H1 (cell line): ENCODE results near the gene PHACTR1. TPM values are rescaled to one million over a fixed set of nuclear protein-coding genes. Genes with fewer than 3 reads are reported as not detected.

Experiments
- CTCF ChIA-PET: fragments of 300-600 bp; sonication (Branson Sonifier 250); formaldehyde crosslinking; loops from one replicate; lab custom pipeline; 2021; ENCODE audit not compliant: partially characterized antibody; lab: Charles Lee
- POLR2A ChIA-PET: fragments of 300-600 bp; sonication (Branson Sonifier 250); formaldehyde crosslinking; loops from one replicate; lab custom pipeline; 2021; ENCODE audit warnings: inconsistent platforms; ENCODE audit not compliant: partially characterized antibody; lab: Charles Lee
- DNase-seq, 2 experiments: peaks; one replicate each; pipeline versions ENCODE4 v3.0.0 to v3.0.0-alpha.2; 2010 to 2022; ENCODE audit warnings: low spot score in 2 of 2, low read depth in 1 of 2, mixed read lengths in 1 of 2
- FAIRE-seq: peaks from 2 replicates; lab custom pipeline; 2011; peaks lifted over from hg19 to GRCh38; lab: Jason Lieb, UNC
- H2AFZ ChIP-seq: 2 replicates; pipeline ENCODE4 v1.8.1; 2012; ENCODE audit warnings: low read length, inconsistent platforms
- H2AK5ac ChIP-seq: 2 replicates; pipeline ENCODE4 v1.6.1; 2013; ENCODE audit warnings: low read depth, low read length
- H2BK120ac ChIP-seq: replicated peaks from 2 replicates; pipeline ENCODE3; 2013; ENCODE audit warnings: low read depth, low read length, inconsistent platforms
- H2BK12ac ChIP-seq: 2 replicates; pipeline ENCODE4 v1.6.1; 2013; ENCODE audit warnings: low read depth, low read length
- H2BK15ac ChIP-seq: 2 replicates; pipeline ENCODE4 v1.6.1; 2013; ENCODE audit warnings: low read length
- H2BK20ac ChIP-seq: 2 replicates; pipeline ENCODE4 v1.6.1; 2013; ENCODE audit warnings: low read length
- H2BK5ac ChIP-seq: 2 replicates; pipeline ENCODE4 v1.6.1; 2013; ENCODE audit warnings: low read depth, low read length
- H3K14ac ChIP-seq: 2 replicates; pipeline ENCODE4 v1.6.1; 2013; ENCODE audit warnings: inconsistent platforms; ENCODE audit not compliant: insufficient read length
- H3K18ac ChIP-seq: 2 replicates; pipeline ENCODE4 v1.6.1; 2013; ENCODE audit warnings: low read length; ENCODE audit errors: extremely low read depth
- H3K23ac ChIP-seq: 2 replicates; pipeline ENCODE4 v1.6.1; 2013; ENCODE audit warnings: inconsistent platforms; ENCODE audit not compliant: insufficient read length
- H3K23me2 ChIP-seq: 2 replicates; pipeline ENCODE4 v1.6.1; 2013; ENCODE audit warnings: low read depth, low read length
- H3K27ac ChIP-seq: 2 replicates; pipeline ENCODE4 v1.6.1; 2011; ENCODE audit warnings: low read depth, low read length, inconsistent platforms
- H3K27me3 ChIP-seq, 4 experiments: replicated peaks in 1 of 4; 1 replicate in 1 of 4; 2 replicates in 3 of 4; pipeline versions ENCODE4 v1.6.1 to v1.8.1; 2011 to 2013; ENCODE audit warnings: low read length in 3 of 4, mild to moderate bottlenecking in 3 of 4, inconsistent platforms in 2 of 4, mixed read lengths in 2 of 4, moderate library complexity in 1 of 4; ENCODE audit not compliant: control insufficient read depth in 3 of 4, insufficient read depth in 3 of 4; ENCODE audit errors: extremely low read depth in 1 of 4
- H3K36me3 ChIP-seq, 4 experiments: 2 replicates each; pipeline versions ENCODE4 v1.6.1 to v1.8.1; 2011 to 2013; ENCODE audit warnings: mild to moderate bottlenecking in 4 of 4, low read length in 3 of 4, moderate library complexity in 2 of 4, control low read depth in 1 of 4, inconsistent platforms in 1 of 4; ENCODE audit not compliant: insufficient read depth in 4 of 4, control insufficient read depth in 2 of 4
- H3K4ac ChIP-seq: replicated peaks from 2 replicates; pipeline ENCODE3; 2013; ENCODE audit warnings: low read length, low read depth, mixed read lengths, inconsistent platforms; ENCODE audit not compliant: insufficient read length
- H3K4me1 ChIP-seq, 4 experiments: replicated peaks in 1 of 4; 1 replicate in 1 of 4; 2 replicates in 3 of 4; pipeline versions ENCODE4 v1.6.1 to v1.8.1; 2011 to 2013; ENCODE audit warnings: low read length in 3 of 4, inconsistent platforms in 2 of 4, mixed read lengths in 1 of 4; ENCODE audit not compliant: insufficient read depth in 4 of 4, control insufficient read depth in 3 of 4
- H3K4me2 ChIP-seq, 2 experiments: 2 replicates each; pipeline versions ENCODE4 v1.6.1 to v1.8.1; 2011 to 2013; ENCODE audit warnings: low read depth in 2 of 2, low read length in 2 of 2, control low read depth in 1 of 2, inconsistent platforms in 1 of 2, mild to moderate bottlenecking in 1 of 2; ENCODE audit not compliant: insufficient read depth in 1 of 2
- H3K4me3 ChIP-seq, 4 experiments: fragments of 200-600, 300-600 bp in 1 of 4; sonication (generic), shearing (Covaris generic), sonication (Bioruptor Twin) in 1 of 4; 2 replicates each; pipeline versions ENCODE4 v1.5.1 to v1.8.1; 2011 to 2016; ENCODE audit warnings: low read length in 4 of 4, low read depth in 3 of 4, control low read depth in 2 of 4, inconsistent platforms in 2 of 4, mild to moderate bottlenecking in 2 of 4, mixed read lengths in 1 of 4, moderate library complexity in 1 of 4; ENCODE audit not compliant: insufficient read depth in 2 of 4; ENCODE audit errors: extremely low read depth in 1 of 4
- H3K56ac ChIP-seq: replicated peaks from 2 replicates; pipeline ENCODE3; 2013; ENCODE audit warnings: low read depth, mild to moderate bottlenecking, mixed read lengths, low read length, inconsistent platforms; ENCODE audit not compliant: insufficient read length
- H3K79me1 ChIP-seq: 2 replicates; pipeline ENCODE4 v1.6.1; 2013; ENCODE audit warnings: low read depth, low read length, control low read depth
- H3K79me2 ChIP-seq, 2 experiments: 2 replicates each; pipeline versions ENCODE4 v1.6.1 to v1.8.1; 2012 to 2013; ENCODE audit warnings: low read length in 2 of 2, mild to moderate bottlenecking in 2 of 2, inconsistent platforms in 1 of 2; ENCODE audit not compliant: insufficient read depth in 2 of 2, control insufficient read depth in 1 of 2
- H3K9ac ChIP-seq, 4 experiments: replicated peaks in 1 of 4; 1 replicate in 1 of 4; 2 replicates in 3 of 4; pipeline versions ENCODE4 v1.6.1 to v1.8.1; 2011 to 2013; ENCODE audit warnings: low read depth in 3 of 4, low read length in 3 of 4, control low read depth in 2 of 4, mild to moderate bottlenecking in 2 of 4, moderate library complexity in 2 of 4, inconsistent platforms in 1 of 4; ENCODE audit errors: extremely low read depth in 1 of 4
- H3K9me3 ChIP-seq, 2 experiments: 2 replicates each; pipeline versions ENCODE4 v1.6.1 to v1.8.1; 2012 to 2013; ENCODE audit warnings: mild to moderate bottlenecking in 2 of 2, moderate library complexity in 2 of 2, control low read depth in 1 of 2, inconsistent platforms in 1 of 2, low read depth in 1 of 2, low read length in 1 of 2, mixed read lengths in 1 of 2; ENCODE audit not compliant: insufficient read depth in 2 of 2
- H4K20me1 ChIP-seq, 2 experiments: replicated peaks in 1 of 2; 2 replicates each; pipeline versions ENCODE3 to v1.8.1; 2011 to 2013; ENCODE audit warnings: inconsistent platforms in 2 of 2, low read length in 2 of 2, mild to moderate bottlenecking in 1 of 2; ENCODE audit not compliant: insufficient read depth in 2 of 2, control insufficient read depth in 1 of 2
- H4K5ac ChIP-seq: 2 replicates; pipeline ENCODE4 v1.6.1; 2013; ENCODE audit warnings: low read length, low read depth, mixed read lengths, inconsistent platforms; ENCODE audit not compliant: insufficient read length
- H4K8ac ChIP-seq: 2 replicates; pipeline ENCODE4 v1.8.0; 2013; ENCODE audit warnings: mild to moderate bottlenecking, moderate library complexity, low read length, inconsistent platforms; ENCODE audit not compliant: insufficient read depth; ENCODE audit errors: extremely low read depth
- H4K91ac ChIP-seq: replicated peaks from 2 replicates; pipeline ENCODE3; 2013; ENCODE audit warnings: low read length, mixed read lengths, inconsistent platforms; ENCODE audit not compliant: insufficient read length
- BRCA1 ChIP-seq: IDR thresholded peaks from 2 replicates; pipeline ENCODE4 v1.6.1; 2012; ENCODE audit warnings: low read depth, low read length, improper control_type of control experiment
- HDAC2 ChIP-seq, 2 experiments: fragments of 300-600 bp in 1 of 2; sonication (generic) in 1 of 2; IDR thresholded peaks; 2 replicates each; pipeline ENCODE4 v1.6.1; 2011 to 2012; ENCODE audit warnings: low read depth in 2 of 2, low read length in 2 of 2, mild to moderate bottlenecking in 2 of 2, moderate library complexity in 2 of 2, borderline replicate concordance in 1 of 2, inconsistent platforms in 1 of 2
- SAP30 ChIP-seq: fragments of 300-600 bp; sonication (generic); IDR thresholded peaks from 2 replicates; pipeline ENCODE4 v1.7.1; 2012; ENCODE audit warnings: low read length, moderate library complexity, mild to moderate bottlenecking, inconsistent platforms; ENCODE audit not compliant: insufficient read depth, insufficient replicate concordance
- SIX5 ChIP-seq: IDR thresholded peaks from 2 replicates; pipeline ENCODE4 v1.6.1; 2011; ENCODE audit warnings: mild to moderate bottlenecking, low read depth, low read length
- TAF1 ChIP-seq: IDR thresholded peaks from 2 replicates; pipeline ENCODE4 v1.6.1; 2011; ENCODE audit warnings: mild to moderate bottlenecking, low read depth, low read length
- TBP ChIP-seq: IDR thresholded peaks from 2 replicates; pipeline ENCODE4 v1.6.1; 2011; ENCODE audit warnings: low read depth, low read length, improper control_type of control experiment
- WGBS, 2 experiments: shearing (Covaris generic) in 1 of 2; methylation state at CpG; one replicate each; pipeline versions ENCODE4 v1.1.6 to v1.1.7; 2013 to 2015; ENCODE audit warnings: low lambda C conversion rate in 2 of 2, mixed read lengths in 2 of 2, inconsistent platforms in 1 of 2, low coverage in 1 of 2, missing lambda C conversion rate in 1 of 2; ENCODE audit not compliant: insufficient replicate concordance in 2 of 2, insufficient coverage in 1 of 2, insufficient read length in 1 of 2; ENCODE audit errors: extremely low coverage in 1 of 2, missing lambda C conversion rate in 1 of 2; 5-methylcytosine and 5-hydroxymethylcytosine counted together
- polyA plus RNA-seq, 7 experiments: library from polyadenylated mRNA; depleted of rRNA in 3 of 7; stranded (reverse) in 5 of 7; unstranded in 2 of 7; fragments of >200 nt in 5 of 7; fragments of 200-250 nt in 2 of 7; gene quantifications; 1 replicate in 5 of 7; 2 replicates in 1 of 7; 4 replicates in 1 of 7; pipeline versions ENCODE4 v1.2.1 to v1.2.3, GENCODE V29; 2011 to 2013; ENCODE audit warnings: missing spikeins in 2 of 7, mixed read lengths in 2 of 7
- total RNA-seq: library from RNA; stranded (reverse); fragmentation: NEBNext Ultra II Directional; extraction: Animal tissue kit (Norgen Biotek cat#: 25700); gene quantifications from 2 replicates; pipeline ENCODE4 v1.2.1, GENCODE V29; 2021

The PHACTR1 gene
- total and polyA plus RNA-seq, 2 of the 8 experiments (the other 6 are each of a cell fraction or from before 2014, with no cell fraction given) = 3.9 to 17.1 TPM

- H2BK5ac ChIP-seq = no peak overlapping the region
- no peak overlapping the region for H2AFZ ChIP-seq
- POLR2A ChIA-PET = no interaction called here
- H3K4me1 ChIP-seq = peaks cover 0 to 4% (median 1%) of the 10 kb centered on the region in 4 experiments; a peak in 2 of 7 replicates
- no peak overlapping the region for H4K8ac ChIP-seq
- TF ChIP-seq BRCA1 (no peak), HDAC2 (IDR thresholded peaks at IDR 0.05; ENCODE audit: borderline replicate concordance in 1 of 2, low read depth in 2 of 2, low read length in 2 of 2) (no peak), TAF1 (no peak), SIX5 (no peak), SAP30 (no peak), TBP (no peak)
- H2BK12ac ChIP-seq = no peak overlapping the region
- 88% methylated on average over 2 of the region's 2 CpGs; no CpG with 5 or more reads in 1 of the 2 experiments for WGBS, 2 experiments
- no peak overlapping the region for H2BK15ac ChIP-seq
- CTCF ChIA-PET = no interaction called here
- H4K91ac ChIP-seq = no peak overlapping the region
- H3K23me2 ChIP-seq = no peaks in the 10 kb centered on the region
- H3K36me3 ChIP-seq = peaks cover 0 to 7% (median 0%) of the 10 kb centered on the region in 4 experiments; a peak in 1 of 8 replicates
- H3K14ac ChIP-seq = no peak overlapping the region
- no peak overlapping the region for H3K4ac ChIP-seq
- no peaks in the 10 kb centered on the region for H3K79me1 ChIP-seq
- no peaks in the 10 kb centered on the region for H3K27me3 ChIP-seq
- no peaks in the 10 kb centered on the region for H3K79me2 ChIP-seq
- H3K9ac ChIP-seq = no peak overlapping the region
- no peak overlapping the region for H3K18ac ChIP-seq
- no peak overlapping the region for H2BK120ac ChIP-seq
- H3K9me3 ChIP-seq = peaks cover 11 to 13% of the 10 kb centered on the region in 2 experiments; a peak in 3 of 4 replicates
- no peak overlapping the region for H3K23ac ChIP-seq
- H2BK20ac ChIP-seq = no peak overlapping the region
- DNase-seq = no peak
- no peak overlapping the region for H2AK5ac ChIP-seq
- H3K56ac ChIP-seq = no peak overlapping the region
- H3K27ac ChIP-seq = no peak overlapping the region
- no peak overlapping the region for H4K5ac ChIP-seq
- no peak for FAIRE-seq
- H4K20me1 ChIP-seq = no peaks in the 10 kb centered on the region
- no peak overlapping the region for H3K4me3 ChIP-seq
- no peak overlapping the region for H3K4me2 ChIP-seq
These were observed 119.4 kb downstream of the PHACTR1 start for GRCh38 chr6:12836009-12836408.
